Astrocyte of the cerebellum (primary cell): ENCODE results near the gene SLC31A1.

ENCODE experiments used
- DNase-seq: peaks from one replicate; pipeline ENCODE4 v3.0.0-alpha.2; 2011; ENCODE audit warnings: low read depth
- H3K4me3 ChIP-seq: 2 replicates; pipeline ENCODE4 v1.5.1; 2011; ENCODE audit warnings: mild to moderate bottlenecking, low read depth, low read length, moderate library complexity
- CTCF ChIP-seq: IDR thresholded peaks from 2 replicates; pipeline ENCODE4 v1.5.1; 2012; ENCODE audit warnings: low read length, low read depth, moderate library complexity, mild to moderate bottlenecking; ENCODE audit errors: missing control alignments
- in situ Hi-C: cut with HindIII; loops from 2 replicates; pipeline ENCODE4 v1.10.0; 2017; ENCODE audit warnings: low sequenced_read_pairs

The SLC31A1 gene

GRCh38 chr9:113250807-113251206 is 29.5 kb downstream of the SLC31A1 start:
- DNase-seq: no peak
- in situ Hi-C loops: no loop called here
- no peak overlapping the region for H3K4me3 ChIP-seq
- TF ChIP-seq CTCF: no peak

- H3K4me3 ChIP-seq: no peak overlapping the region
- DNase-seq: no peak
- no peak for TF ChIP-seq CTCF
- in situ Hi-C loops: no loop called here
Measured at GRCh38 chr9:113254991-113255390, 33.6 kb downstream of the SLC31A1 start.

GRCh38 chr9:113255438-113255837 is 34.1 kb downstream of the SLC31A1 start:
- H3K4me3 ChIP-seq: no peak overlapping the region
- in situ Hi-C loops: no loop called here
- TF ChIP-seq CTCF: no peak
- DNase-seq: no peak

GRCh38 chr9:113257863-113258262 is 36.5 kb downstream of the SLC31A1 start:
- DNase-seq: no peak
- TF ChIP-seq CTCF: no peak
- in situ Hi-C loops: no loop called here
- H3K4me3 ChIP-seq: no peak overlapping the region

GRCh38 chr9:113258282-113258681 is 36.9 kb downstream of the SLC31A1 start:
- no peak overlapping the region for H3K4me3 ChIP-seq
- DNase-seq: no peak
- in situ Hi-C loops: no loop called here
- TF ChIP-seq CTCF: no peak

- TF ChIP-seq CTCF: no peak
- DNase-seq: peak; percentile 23
- no peak overlapping the region for H3K4me3 ChIP-seq
- in situ Hi-C loops: no loop called here
Measured at GRCh38 chr9:113261917-113262671, 40.8 kb downstream of the SLC31A1 start.
